Common myeloid progenitor, CD34-positive (primary cell): ENCODE data around the gene STUM.

Experiments
- CTCF ChIA-PET: fragments of 350-600 bp; sonication (Branson Sonifier 250); formaldehyde crosslinking; loops from one replicate; lab custom pipeline; 2021; ENCODE audit warnings: antibody characterized with exemption; lab: Charles Lee
- POLR2A ChIA-PET: fragments of 350-600 bp; sonication (Branson Sonifier 250); formaldehyde crosslinking; loops from one replicate; lab custom pipeline; 2021; ENCODE audit warnings: antibody characterized with exemption; lab: Charles Lee
- DNase-seq, 3 donors: peaks; one replicate each; pipeline versions ENCODE4 v3.0.0 to v3.0.0-alpha.2; 2013
- H3K27ac ChIP-seq, 2 experiments: 1 replicate in 1 of 2; 2 replicates in 1 of 2; pipeline ENCODE4 v1.7.0; 2013; ENCODE audit warnings: inconsistent platforms in 2 of 2, low read length in 2 of 2, mild to moderate bottlenecking in 2 of 2, low read depth in 1 of 2, moderate library complexity in 1 of 2; ENCODE audit not compliant: severe bottlenecking in 2 of 2, insufficient read depth in 1 of 2, poor library complexity in 1 of 2
- H3K27me3 ChIP-seq, 5 experiments: replicated peaks in 2 of 5; 1 replicate in 3 of 5; 2 replicates in 2 of 5; pipeline versions ENCODE4 v1.6.1 to v1.7.0; 2013; ENCODE audit warnings: low read length in 4 of 5, mild to moderate bottlenecking in 2 of 5, moderate library complexity in 2 of 5, inconsistent platforms in 1 of 5; ENCODE audit not compliant: insufficient read depth in 5 of 5, control insufficient read depth in 4 of 5
- H3K36me3 ChIP-seq, 4 experiments: 1 replicate in 2 of 4; 2 replicates in 2 of 4; pipeline versions ENCODE4 v1.6.1 to v1.7.0; 2013; ENCODE audit warnings: low read length in 3 of 4, control low read depth in 1 of 4, mild to moderate bottlenecking in 1 of 4; ENCODE audit not compliant: control insufficient read depth in 4 of 4, insufficient read depth in 4 of 4
- H3K4me1 ChIP-seq, 4 experiments: 1 replicate in 3 of 4; 2 replicates in 1 of 4; pipeline versions ENCODE4 v1.6.1 to v1.7.1; 2013; ENCODE audit warnings: low read length in 3 of 4, mild to moderate bottlenecking in 3 of 4, control low read depth in 1 of 4, inconsistent platforms in 1 of 4, moderate library complexity in 1 of 4; ENCODE audit not compliant: control insufficient read depth in 4 of 4, insufficient read depth in 4 of 4; ENCODE audit errors: control extremely low read depth in 1 of 4
- H3K4me3 ChIP-seq, 7 experiments: 1 replicate in 4 of 7; 2 replicates in 3 of 7; pipeline versions ENCODE4 v1.5.1 to v1.7.0; 2013; ENCODE audit warnings: mild to moderate bottlenecking in 7 of 7, low read length in 6 of 7, moderate library complexity in 6 of 7, inconsistent platforms in 2 of 7, low read depth in 2 of 7, control low read depth in 1 of 7; ENCODE audit not compliant: insufficient read depth in 4 of 7, control insufficient read depth in 1 of 7; ENCODE audit errors: extremely low read depth in 1 of 7
- H3K9me3 ChIP-seq, 5 experiments: 1 replicate in 4 of 5; 2 replicates in 1 of 5; pipeline versions ENCODE4 v1.6.1 to v1.7.1; 2013; ENCODE audit warnings: low read length in 4 of 5, mild to moderate bottlenecking in 2 of 5, inconsistent platforms in 1 of 5, low read depth in 1 of 5, moderate library complexity in 1 of 5; ENCODE audit not compliant: control insufficient read depth in 4 of 5, insufficient read depth in 2 of 5; ENCODE audit errors: control extremely low read depth in 1 of 5
- WGBS: methylation state at CpG from one replicate; pipeline ENCODE4 v1.1.5; 2013; ENCODE audit not compliant: insufficient coverage; 5-methylcytosine and 5-hydroxymethylcytosine counted together

The STUM gene

DNA sequence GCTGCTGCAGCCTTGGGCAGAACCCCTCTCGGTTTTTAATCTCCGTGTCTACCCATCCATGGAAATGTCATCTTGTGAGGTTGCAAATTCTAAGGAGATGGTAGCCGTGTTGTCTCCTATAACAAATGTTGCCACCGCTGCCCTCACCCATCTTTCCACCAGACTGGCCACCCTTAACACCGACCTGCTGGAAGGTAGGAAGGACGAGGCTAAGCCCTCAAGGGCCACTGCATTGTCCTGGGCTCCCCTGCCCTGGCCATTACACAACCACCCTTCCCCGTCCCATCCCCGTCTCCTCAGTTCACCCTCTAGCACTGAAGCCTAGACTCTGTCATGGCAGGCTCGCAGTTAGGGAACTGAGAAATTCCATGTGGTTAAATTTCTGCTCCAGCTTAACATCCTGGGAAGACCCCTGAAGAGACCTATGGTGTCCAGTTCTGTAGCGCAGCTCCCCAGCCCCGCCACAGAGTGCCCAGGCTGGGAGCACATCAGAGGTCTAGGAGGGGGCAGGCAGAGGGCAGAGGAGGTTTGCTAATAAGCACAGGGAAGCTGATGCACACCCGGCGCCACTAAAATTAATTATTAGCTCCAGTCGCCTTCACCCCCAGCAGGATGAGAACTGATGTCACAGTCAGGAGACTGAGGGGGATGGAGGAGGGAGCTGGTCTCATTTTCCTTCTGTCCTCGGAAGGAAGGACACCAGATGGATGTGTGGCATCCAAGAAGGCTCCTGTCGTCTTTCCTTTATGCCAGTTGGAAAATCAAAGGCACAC is 38.3 kb downstream of the STUM start:
- H3K4me1 ChIP-seq: no peaks in the 10 kb centered on the region
- CTCF ChIA-PET: interaction anchor here (0.9 to 1.4 kb wide), 3 partner anchors 20 to 163 kb away, joined by 3 to 4 read pairs (median 3); no protein-coding TSS in a partner anchor

DNA sequence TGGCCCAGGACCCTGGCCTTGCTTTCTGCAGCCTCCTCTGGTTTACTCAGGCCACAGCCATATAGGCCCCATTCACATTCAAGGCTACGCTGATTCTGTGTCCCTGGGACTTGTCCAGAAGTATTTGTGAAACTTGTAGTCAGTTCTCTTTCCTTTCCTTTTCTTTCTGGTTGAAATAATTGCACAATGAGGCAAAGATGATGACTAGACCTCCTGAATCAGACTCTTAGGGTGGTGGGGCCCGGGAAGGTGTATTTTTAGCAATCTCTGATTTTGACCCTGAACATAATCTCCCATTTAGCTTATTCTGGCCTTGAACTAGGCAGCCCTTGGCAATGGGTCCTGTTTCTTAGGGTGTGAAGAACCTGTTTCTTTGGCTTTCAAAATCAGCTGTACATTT is 39.9 kb downstream of the STUM start:
- WGBS: 100% methylated on average over 2 of the region's 2 CpGs
- POLR2A ChIA-PET: no interaction called here

More for the DNA sequence above, 38.3 kb downstream of the STUM start:
- H3K27me3 ChIP-seq: no peaks in the 10 kb centered on the region
- no peak overlapping the region for H3K4me3 ChIP-seq
- DNase-seq: no peak
- POLR2A ChIA-PET: interaction anchor here (0.6 kb wide), 1 partner anchor 28 kb away, joined by 3 read pairs; no protein-coding TSS in a partner anchor
- no peaks in the 10 kb centered on the region for H3K9me3 ChIP-seq
- no peaks in the 10 kb centered on the region for H3K36me3 ChIP-seq
- no peak overlapping the region for H3K27ac ChIP-seq
- WGBS: over 99% methylated on average over 12 of the region's 16 CpGs

DNA sequence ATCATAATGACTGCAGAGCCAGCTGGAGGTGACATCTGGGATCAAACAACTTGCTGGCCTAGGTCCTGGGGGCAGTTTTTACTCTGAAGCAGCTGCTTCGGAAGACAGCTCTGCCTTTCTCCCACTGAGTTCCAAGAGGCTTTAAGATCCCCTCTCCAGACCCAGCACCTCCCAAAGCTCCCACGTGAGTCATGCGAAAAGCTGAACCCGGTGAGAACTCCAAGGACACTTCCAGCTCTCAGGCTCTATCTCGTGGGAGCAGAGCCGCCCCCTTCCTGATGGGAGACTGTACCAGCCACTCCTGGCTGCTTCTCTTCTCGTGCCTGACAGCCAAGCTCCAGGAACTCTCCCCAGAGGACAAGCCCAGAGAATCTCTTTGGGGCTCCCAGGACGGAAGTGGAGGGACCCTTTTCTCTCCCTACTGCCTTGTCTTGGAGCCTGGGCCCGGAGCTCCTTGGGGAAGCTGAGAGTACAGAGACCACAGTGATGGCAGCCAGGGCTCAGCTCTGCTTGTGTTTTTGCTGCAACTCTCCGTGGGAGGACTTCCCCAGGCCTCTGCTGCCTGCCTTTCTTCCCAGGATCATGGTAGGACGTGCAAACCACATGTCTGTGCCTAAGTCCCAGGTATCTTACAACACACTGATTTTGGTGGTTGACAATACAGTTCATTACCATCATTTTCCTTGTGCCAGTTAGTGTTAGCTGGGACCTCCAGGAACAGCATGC is 40.6 kb downstream of the STUM start:
- WGBS: 97% methylated on average over 11 of the region's 11 CpGs
- DNase-seq: no peak

More for the DNA sequence above, 39.9 kb downstream of the STUM start:
- CTCF ChIA-PET: interaction anchor here (1.0 to 2.3 kb wide), 3 partner anchors 17 to 20 kb away, joined by 4 to 7 read pairs (median 5); no protein-coding TSS in a partner anchor
- no peaks in the 10 kb centered on the region for H3K27me3 ChIP-seq
- no peak overlapping the region for H3K4me3 ChIP-seq
- H3K36me3 ChIP-seq: no peaks in the 10 kb centered on the region
- no peaks in the 10 kb centered on the region for H3K9me3 ChIP-seq
- H3K4me1 ChIP-seq: no peaks in the 10 kb centered on the region
- DNase-seq: no peak
- H3K27ac ChIP-seq: no peak overlapping the region

GRCh38 chr1:226590614-226591013 is 42.0 kb downstream of the STUM start:
- no peaks in the 10 kb centered on the region for H3K4me1 ChIP-seq
- no peaks in the 10 kb centered on the region for H3K36me3 ChIP-seq
- no peak overlapping the region for H3K27ac ChIP-seq
- DNase-seq: no peak
- CTCF ChIA-PET: interaction anchor here (1.0 to 2.3 kb wide), 5 partner anchors 9 to 249 kb away, joined by 3 to 7 read pairs (median 3); no protein-coding TSS in a partner anchor
- no peaks in the 10 kb centered on the region for H3K27me3 ChIP-seq
- H3K4me3 ChIP-seq: no peak overlapping the region
- WGBS: 98% methylated on average over 7 of the region's 7 CpGs
- H3K9me3 ChIP-seq: no peaks in the 10 kb centered on the region
- POLR2A ChIA-PET: no interaction called here

More for the DNA sequence above, 40.6 kb downstream of the STUM start:
- ChIA-PET POLR2A (no interaction called here), CTCF (interaction anchor here (1.0 to 2.3 kb wide), 5 partner anchors 10 to 46 kb away, joined by 3 to 7 read pairs (median 4); no protein-coding TSS in a partner anchor)
- Histone ChIP-seq H3K27me3 (no peaks in the 10 kb centered on the region), H3K36me3 (no peaks in the 10 kb centered on the region), H3K4me3 (no peak overlapping the region), H3K4me1 (no peaks in the 10 kb centered on the region), H3K9me3 (no peaks in the 10 kb centered on the region), H3K27ac (no peak overlapping the region)

GRCh38 chr1:226593541-226593940 is 45.0 kb downstream of the STUM start:
- no peaks in the 10 kb centered on the region for H3K36me3 ChIP-seq
- H3K9me3 ChIP-seq: peaks cover 0 to 2% (median 0%) of the 10 kb centered on the region in 5 experiments
- H3K4me3 ChIP-seq: no peak overlapping the region
- H3K27me3 ChIP-seq: no peaks in the 10 kb centered on the region
- H3K27ac ChIP-seq: no peak overlapping the region
- ChIA-PET CTCF (interaction anchor here (1.0 to 1.4 kb wide), 2 partner anchors 12 to 24 kb away, joined by 3 to 4 read pairs; no protein-coding TSS in a partner anchor), POLR2A (no interaction called here)
- no peak for DNase-seq
- WGBS: 98% methylated on average over 8 of the region's 8 CpGs
- peaks cover 0 to 2% (median 0%) of the 10 kb centered on the region in 4 experiments for H3K4me1 ChIP-seq

DNA sequence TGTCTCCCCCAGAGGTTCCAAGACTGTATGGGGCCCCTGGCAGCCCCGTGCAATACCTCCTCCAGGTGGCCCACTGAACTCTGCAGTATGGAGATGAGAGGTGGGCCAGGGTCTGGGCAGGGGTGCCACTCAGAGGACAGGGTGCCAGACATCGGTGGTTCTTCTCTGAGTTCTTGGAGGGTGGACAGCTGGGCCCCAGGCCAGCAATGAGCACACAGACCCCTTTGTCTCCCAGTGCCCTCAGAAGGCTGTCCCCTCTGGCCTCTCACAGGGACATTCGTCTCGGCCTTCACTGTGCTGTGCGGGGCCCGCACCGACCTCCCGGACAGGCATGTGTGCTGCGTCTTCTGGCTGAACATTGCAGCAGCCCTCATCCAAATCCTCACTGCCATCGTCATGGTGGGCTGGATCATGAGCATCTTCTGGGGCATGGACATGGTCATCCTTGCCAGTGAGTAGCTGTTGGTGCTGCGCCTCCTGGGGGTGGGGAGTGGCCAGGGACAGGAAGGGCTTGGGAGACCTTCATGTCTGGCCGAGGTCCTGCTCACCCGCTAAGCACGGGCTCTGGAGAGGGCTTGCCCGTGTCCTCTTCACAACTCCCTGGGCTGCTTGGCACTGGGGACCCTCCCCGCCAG is 48.1 kb downstream of the STUM start:
- CTCF ChIA-PET: no interaction called here
- POLR2A ChIA-PET: no interaction called here
- WGBS: over 99% methylated on average over 13 of the region's 16 CpGs

More for the DNA sequence above, 48.1 kb downstream of the STUM start:
- Histone ChIP-seq H3K4me1 (peaks cover 0 to 2% (median 0%) of the 10 kb centered on the region in 4 experiments), H3K36me3 (no peaks in the 10 kb centered on the region), H3K27ac (no peak overlapping the region), H3K9me3 (peaks cover 0 to 2% (median 0%) of the 10 kb centered on the region in 5 experiments), H3K4me3 (no peak overlapping the region), H3K27me3 (no peaks in the 10 kb centered on the region)
- no peak for DNase-seq
